Subcutaneous abdominal adipose tissue (tissue), 5 donors: ENCODE data around the gene TRIM31.

Experiments used
- H3K27ac ChIP-seq: one replicate; pipeline ENCODE4 v1.7.0; 2013; ENCODE audit warnings: low read depth, mild to moderate bottlenecking, inconsistent platforms, low read length, moderate library complexity
- H3K27me3 ChIP-seq, 5 donors: one replicate each; pipeline ENCODE4 v1.7.0; 2013; ENCODE audit warnings: low read length in 5 of 5, inconsistent platforms in 1 of 5; ENCODE audit not compliant: control insufficient read depth in 5 of 5, insufficient read depth in 4 of 5
- H3K36me3 ChIP-seq, 5 donors: one replicate each; pipeline ENCODE4 v1.7.0; 2013; ENCODE audit warnings: low read length in 5 of 5; ENCODE audit not compliant: control insufficient read depth in 5 of 5, insufficient read depth in 5 of 5
- H3K4me1 ChIP-seq, 5 donors: one replicate each; pipeline ENCODE4 v1.7.0; 2013; ENCODE audit warnings: low read length in 5 of 5, mild to moderate bottlenecking in 3 of 5, moderate library complexity in 1 of 5; ENCODE audit not compliant: control insufficient read depth in 5 of 5, insufficient read depth in 5 of 5
- H3K4me3 ChIP-seq, 5 donors: one replicate each; pipeline ENCODE4 v1.7.0; 2013; ENCODE audit warnings: low read length in 5 of 5, low read depth in 1 of 5
- H3K9ac ChIP-seq, 5 donors: one replicate each; pipeline ENCODE4 v1.7.0; 2013; ENCODE audit warnings: low read length in 5 of 5, mild to moderate bottlenecking in 4 of 5, moderate library complexity in 3 of 5
- H3K9me3 ChIP-seq, 5 donors: one replicate each; pipeline ENCODE4 v1.7.0; 2013; ENCODE audit warnings: low read length in 5 of 5; ENCODE audit not compliant: control insufficient read depth in 5 of 5
- donor health status: healthy.
- donor health status: healthy.
- donor health status: healthy.
- donor health status: healthy.
- donor health status: healthy.

The TRIM31 gene

GRCh38 chr6:30067460-30068139, 45.3 kb downstream of the TRIM31 start:
- Histone ChIP-seq H3K4me3 (peak overlapping the region; percentile 86 to 97 (median 88)), H3K9ac (peak overlapping the region; percentile 75 to 92 (median 80)), H3K27ac (peak overlapping the region; percentile 87), H3K36me3 (peaks cover 0 to 19% (median 14%) of the 10 kb centered on the region in 5 donors), H3K9me3 (no peaks in the 10 kb centered on the region), H3K4me1 (peaks cover 3 to 38% (median 30%) of the 10 kb centered on the region in 5 donors), H3K27me3 (peaks cover 14 to 19% (median 15%) of the 10 kb centered on the region in 5 donors)

GRCh38 chr6:30066577-30067459, 46.1 kb downstream of the TRIM31 start, which contains the start of gene PPP1R11:
PPP1R11 (plus strand) TSS chr6:30067198; CDS start chr6:30067411, 213 bp downstream.
- Histone ChIP-seq H3K36me3 (peaks cover 0 to 19% (median 14%) of the 10 kb centered on the region in 5 donors), H3K27ac (peak within 1 kb of the TSS; percentile 87), H3K27me3 (peaks cover 6 to 12% (median 11%) of the 10 kb centered on the region in 5 donors), H3K9ac (peak within 1 kb of the TSS; percentile 77 to 92 (median 80)), H3K4me3 (peak within 1 kb of the TSS; percentile 86 to 97 (median 88)), H3K9me3 (no peaks in the 10 kb centered on the region), H3K4me1 (peaks cover 7 to 42% (median 35%) of the 10 kb centered on the region in 5 donors)

- Histone ChIP-seq H3K4me1 (peaks cover 12 to 39% (median 36%) of the 10 kb centered on the region in 5 donors), H3K27ac (peak overlapping the region; percentile 87), H3K9me3 (no peaks in the 10 kb centered on the region), H3K36me3 (peaks cover 0 to 19% (median 14%) of the 10 kb centered on the region in 5 donors), H3K9ac (peak overlapping the region; percentile 33 to 77 (median 64)), H3K4me3 (peak overlapping the region; percentile 86 to 97 (median 88)), H3K27me3 (peaks cover 0 to 5% (median 4%) of the 10 kb centered on the region in 5 donors)
These were observed 46.8 kb downstream of the TRIM31 start for GRCh38 chr6:30066082-30066481.

GRCh38 chr6:30063315-30063714, 49.6 kb downstream of the TRIM31 start:
- Histone ChIP-seq H3K27me3 (no peaks in the 10 kb centered on the region), H3K9ac (no peak overlapping the region), H3K36me3 (peaks cover 0 to 4% (median under 1%) of the 10 kb centered on the region in 5 donors), H3K9me3 (no peaks in the 10 kb centered on the region), H3K4me3 (no peak overlapping the region), H3K27ac (no peak overlapping the region), H3K4me1 (peaks cover 23 to 50% (median 44%) of the 10 kb centered on the region in 5 donors)

- Histone ChIP-seq H3K27me3 (no peaks in the 10 kb centered on the region), H3K36me3 (peaks cover 2 to 7% (median 3%) of the 10 kb centered on the region in 5 donors), H3K4me3 (peak overlapping the region in 2 of 5 donors; percentile 96 to 97), H3K27ac (no peak overlapping the region), H3K9me3 (no peaks in the 10 kb centered on the region), H3K4me1 (peaks cover 23 to 43% (median 38%) of the 10 kb centered on the region in 5 donors), H3K9ac (no peak overlapping the region)
These were observed 50.3 kb downstream of the TRIM31 start for GRCh38 chr6:30062471-30063178.

GRCh38 chr6:30061858-30062458, 50.9 kb downstream of the TRIM31 start:
- Histone ChIP-seq H3K9me3 (no peaks in the 10 kb centered on the region), H3K27ac (peak overlapping the region; percentile 95), H3K9ac (peak overlapping the region; percentile 88 to 98 (median 94)), H3K4me3 (peak overlapping the region; percentile 83 to 99 (median 97)), H3K27me3 (no peaks in the 10 kb centered on the region), H3K4me1 (peaks cover 23 to 38% (median 33%) of the 10 kb centered on the region in 5 donors), H3K36me3 (peaks cover 3 to 12% (median 10%) of the 10 kb centered on the region in 5 donors)

- Histone ChIP-seq H3K27me3 (no peaks in the 10 kb centered on the region), H3K27ac (peak within 1 kb of the TSS; percentile 95), H3K9me3 (no peaks in the 10 kb centered on the region), H3K9ac (peak within 1 kb of the TSS; percentile 88 to 98 (median 94)), H3K4me3 (peak within 1 kb of the TSS; percentile 83 to 99 (median 97)), H3K4me1 (peaks cover 20 to 34% (median 29%) of the 10 kb centered on the region in 5 donors), H3K36me3 (peaks cover 3 to 16% (median 14%) of the 10 kb centered on the region in 5 donors)
These were observed 51.6 kb downstream of the TRIM31 start, which contains the start of gene POLR1H for GRCh38 chr6:30061092-30061857. POLR1H (plus strand) TSS chr6:30061265; CDS start chr6:30061525, 260 bp downstream.

- no peaks in the 10 kb centered on the region for H3K27me3 ChIP-seq
- peaks cover 20 to 28% (median 24%) of the 10 kb centered on the region in 5 donors for H3K4me1 ChIP-seq
- peak overlapping the region; percentile 88 to 98 (median 94) for H3K9ac ChIP-seq
- no peaks in the 10 kb centered on the region for H3K9me3 ChIP-seq
- peaks cover 3 to 21% (median 19%) of the 10 kb centered on the region in 5 donors for H3K36me3 ChIP-seq
- peak overlapping the region; percentile 95 for H3K27ac ChIP-seq
- peak overlapping the region; percentile 83 to 99 (median 97) for H3K4me3 ChIP-seq
These were observed 52.2 kb downstream of the TRIM31 start for GRCh38 chr6:30060606-30061091.
